Heart right ventricle (tissue), 16 donors: ENCODE data around the gene BTBD8. TPM values are rescaled to one million over a fixed set of nuclear protein-coding genes. Genes with fewer than 3 reads are reported as not detected.

ENCODE experiments used
- ATAC-seq, 8 donors: fragments of 200-7000 bp; cut with Tn5 transposase; one replicate each; pipeline ENCODE4 v1.9.1; 2020; ENCODE audit warnings: mild to moderate bottlenecking in 8 of 8, moderate library complexity in 8 of 8, moderate number of reproducible peaks in 1 of 8
- DNase-seq, 2 donors: peaks; one replicate each; pipeline ENCODE4 v3.0.0-alpha.2; 2020
- H3K27ac ChIP-seq, 10 donors: fragments of 200-600 bp; sonication (generic) in 2 of 10; one replicate each; pipeline versions ENCODE4 v1.5.0 to v1.8.0; 2020 to 2022; ENCODE audit warnings: mild to moderate bottlenecking in 3 of 10
- H3K27me3 ChIP-seq, 7 donors: fragments of 200-600 bp; one replicate each; pipeline ENCODE4 v1.8.0; 2021 to 2022; ENCODE audit warnings: mild to moderate bottlenecking in 2 of 7
- H3K36me3 ChIP-seq, 9 donors: fragments of 200-600 bp; sonication (generic) in 1 of 9; one replicate each; pipeline versions ENCODE4 v1.5.0 to v1.8.0; 2020 to 2022; ENCODE audit warnings: mild to moderate bottlenecking in 2 of 9
- H3K4me1 ChIP-seq, 9 donors: fragments of 200-600 bp; sonication (generic) in 1 of 9; one replicate each; pipeline versions ENCODE4 v1.5.0 to v1.8.0; 2020 to 2022; ENCODE audit warnings: mild to moderate bottlenecking in 4 of 9
- H3K4me3 ChIP-seq, 10 donors: fragments of 200-600 bp; sonication (generic) in 2 of 10; one replicate each; pipeline versions ENCODE4 v1.5.0 to v1.8.0; 2020 to 2022; ENCODE audit warnings: mild to moderate bottlenecking in 7 of 10, moderate library complexity in 2 of 10
- H3K9me3 ChIP-seq, 11 donors: fragments of 200-600 bp in 10 of 11; sonication (generic) in 2 of 11; one replicate each; pipeline versions ENCODE4 v1.5.0 to v1.8.0; 2013 to 2022; ENCODE audit warnings: mild to moderate bottlenecking in 2 of 11, control low read depth in 1 of 11, moderate library complexity in 1 of 11
- CTCF ChIP-seq, 9 donors: fragments of 200-600 bp; sonication (generic) in 2 of 9; IDR thresholded peaks; one replicate each; pipeline versions ENCODE4 v1.5.0 to v1.8.0; 2021 to 2022; ENCODE audit warnings: antibody characterized with exemption in 9 of 9, mild to moderate bottlenecking in 5 of 9, moderate library complexity in 1 of 9
- WGBS, 2 donors: extraction: QIAGEN DNeasy Blood & Tissue Kit; methylation state at CpG; one replicate each; pipeline ENCODE4 v1.1.7; 2013; ENCODE audit warnings: inconsistent platforms in 1 of 2; 5-methylcytosine and 5-hydroxymethylcytosine counted together
- intact Hi-C, 10 donors: fragments of 100-400 bp; cut with DNase I; formaldehyde crosslinking; loops; one replicate each; pipeline versions ENCODE4 v1.11.1 to v1.14.2; 2022
- polyA plus RNA-seq, 2 donors: library from polyadenylated mRNA; stranded (reverse); fragments of 200-250 nt; gene quantifications; one replicate each; pipeline ENCODE4 v1.2.3, GENCODE V29; 2013
- total RNA-seq, 10 donors: library from RNA; stranded (reverse); fragmentation: NEBNext Ultra II Directional in 3 of 10; extraction: Animal tissue kit (Norgen Biotek cat#: 25700) in 3 of 10; gene quantifications; one replicate each; pipeline versions ENCODE4 v1.2.1 to v1.2.4, GENCODE V29; 2021 to 2023
- donor health status: Arrhythmogenic right ventricular cardiomyopathy.
- donor health status: ischemic (EF 13 %, LVEDD 7.1; RV severe dilation, severe dysfunction).
- donor health status: healthy with polysubstance abuse.
- donor health status: DM: no; HTN: yes; CAD: no.
- donor health status: DM: no; HTN: no; CAD: no.
- donor health status: ischemic (EF 25% LVEDD 6.9; RV normal size, moderate dysfunction).
- donor health status: ischemic (EF 25% LVEDD 5.7; RV mildly dilated, moderate dysfunction).
- donor health status: healthy.
- donor health status: DM: yes; HTN: yes; CAD: no.
- donor health status: Ischemic cardiomyopathy.
- donor health status: ischemic (EF 35%, LVEDD 5.7; RV mildly dilated, moderate dysfunction).
- donor health status: nonischemic (EF 11% LVEDD 7.7; RV severe dilation, severe dysfunction).
- donor health status: DM: yes; HTN: yes; CAD: no.
- donor health status: PGD.
- donor health status: ischemic (EF 29% LVEDD 5.4; RV normal size, mild dysfunction).
- donor health status: nonischemic (EF 23%, LVEDD 6.1; RV moderate dilation, normal function).

BTBD8 gene
- total and polyA plus RNA-seq, 12 donors = 0.30 to 6.1 (median 4.1) TPM

GRCh38 chr1:92037400-92037799, 42.7 kb upstream of the BTBD8 start:
- Histone ChIP-seq H3K27me3 (peaks cover 0 to 3% (median 0%) of the 10 kb centered on the region in 7 donors), H3K36me3 (no peaks in the 10 kb centered on the region), H3K4me3 (no peak overlapping the region), H3K4me1 (no peaks in the 10 kb centered on the region), H3K27ac (no peak overlapping the region), H3K9me3 (no peaks in the 10 kb centered on the region)
- no peak for TF ChIP-seq CTCF (IDR thresholded peaks at IDR 0.05)
- intact Hi-C loops = no loop called here
- ATAC-seq = no peak
- DNase-seq = no peak
- 69 to 70% methylated on average over 6 of the region's 6 CpGs for WGBS, 2 donors

- peaks cover 0 to 3% (median 0%) of the 10 kb centered on the region in 7 donors for H3K27me3 ChIP-seq
- ATAC-seq (no peak), DNase-seq (no peak)
- intact Hi-C loops = no loop called here
- H3K27ac ChIP-seq = no peak overlapping the region
- no peaks in the 10 kb centered on the region for H3K36me3 ChIP-seq
- TF ChIP-seq CTCF (IDR thresholded peaks at IDR 0.05) = no peak
- no peaks in the 10 kb centered on the region for H3K4me1 ChIP-seq
- H3K9me3 ChIP-seq = no peaks in the 10 kb centered on the region
- no peak overlapping the region for H3K4me3 ChIP-seq
- WGBS, 2 donors = 86 to 93% methylated on average over 2 of the region's 2 CpGs
These were observed 41.3 kb upstream of the BTBD8 start for GRCh38 chr1:92038695-92039346.

DNA sequence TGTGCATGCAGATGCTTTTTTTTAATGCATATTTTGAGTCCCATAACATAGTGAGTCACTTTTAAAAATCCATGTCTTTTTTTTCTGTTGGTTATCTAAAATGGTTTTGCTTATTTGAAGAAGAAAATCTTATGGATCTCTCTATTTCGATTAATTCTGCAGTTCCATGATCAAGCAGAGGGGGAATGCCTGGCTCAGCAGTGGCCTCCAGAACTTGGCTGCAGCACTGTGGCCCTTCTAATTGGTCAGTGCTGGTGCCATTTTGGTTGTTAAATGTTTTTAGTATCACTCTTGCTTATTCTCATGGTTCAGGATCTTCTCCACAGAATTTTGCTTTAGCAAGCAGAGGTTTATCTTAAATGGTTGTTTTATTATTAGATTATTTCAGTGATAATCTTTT, 39.2 kb upstream of the BTBD8 start:
- Histone ChIP-seq H3K36me3 (no peaks in the 10 kb centered on the region), H3K4me3 (no peak overlapping the region), H3K27me3 (no peaks in the 10 kb centered on the region), H3K9me3 (no peaks in the 10 kb centered on the region), H3K4me1 (no peaks in the 10 kb centered on the region), H3K27ac (no peak overlapping the region)
- ATAC-seq (no peak), DNase-seq (no peak)
- TF ChIP-seq CTCF (IDR thresholded peaks at IDR 0.05) = no peak
- intact Hi-C loops = no loop called here
- WGBS, 2 donors = 83 to 87% methylated on average over 1 of the region's 1 CpG

GRCh38 chr1:92043621-92044020, 36.5 kb upstream of the BTBD8 start:
- WGBS, 2 donors = 84 to 87% methylated on average over 5 of the region's 5 CpGs
- Histone ChIP-seq H3K4me3 (no peak overlapping the region), H3K36me3 (no peaks in the 10 kb centered on the region), H3K27me3 (no peaks in the 10 kb centered on the region), H3K27ac (no peak overlapping the region), H3K4me1 (no peaks in the 10 kb centered on the region), H3K9me3 (no peaks in the 10 kb centered on the region)
- intact Hi-C loops = no loop called here
- TF ChIP-seq CTCF (IDR thresholded peaks at IDR 0.05) = no peak
- DNase-seq = no peak
- no peak for ATAC-seq
